Caco-2 (cell line): ENCODE measurements around the gene CHCHD6. TPM values are rescaled to one million over a fixed set of nuclear protein-coding genes. Genes with fewer than 3 reads are reported as not detected.

Experiments used
- BruUV-seq: library from RNA; stranded (reverse); fragments of 400-500 nt; replicated peaks from 2 replicates; lab custom pipeline; 2021; lab: Mats Ljungman, UMichigan
- CTCF ChIA-PET: fragments of 300-600 bp; sonication (Branson Sonifier 250); formaldehyde crosslinking; loops from one replicate; lab custom pipeline; 2022; ENCODE audit warnings: antibody characterized with exemption; lab: Charles Lee
- POLR2A ChIA-PET: fragments of 300-600 bp; sonication (Branson Sonifier 250); formaldehyde crosslinking; loops from one replicate; lab custom pipeline; 2022; ENCODE audit warnings: antibody characterized with exemption; lab: Charles Lee
- DNase-seq, 2 experiments: peaks; one replicate each; pipeline versions ENCODE4 v3.0.0 to v3.0.0-alpha.2; 2020 to 2022
- H3K27me3 ChIP-seq: replicated peaks from 2 replicates; pipeline ENCODE4 v1.6.0; 2011; ENCODE audit warnings: low read length; ENCODE audit not compliant: control insufficient read depth, insufficient read depth
- H3K36me3 ChIP-seq: 2 replicates; pipeline ENCODE4 v1.5.1; 2011; ENCODE audit warnings: low read length; ENCODE audit not compliant: control insufficient read depth, insufficient read depth
- H3K4me1 ChIP-seq: fragments of 250-450 bp; sonication (Bioruptor Pico); 2 replicates; pipeline ENCODE4 v1.5.1; 2020; ENCODE audit warnings: mild to moderate bottlenecking
- H3K4me3 ChIP-seq: 2 replicates; pipeline ENCODE4 v1.5.1; 2011; ENCODE audit warnings: low read depth, mild to moderate bottlenecking, control low read depth, low read length
- H3K9me3 ChIP-seq: fragments of 250-450 bp; sonication (Bioruptor Pico); 2 replicates; pipeline ENCODE4 v1.5.1; 2020; ENCODE audit warnings: mild to moderate bottlenecking, moderate library complexity
- H3K27ac Mint-ChIP-seq: one replicate; pipeline ENCODE4 v1.8.0; 2022; ENCODE audit warnings: mixed read lengths; ENCODE audit not compliant: unreplicated experiment
- H3K27me3 Mint-ChIP-seq: one replicate; pipeline ENCODE4 v1.8.0; 2022; ENCODE audit warnings: mixed read lengths; ENCODE audit not compliant: insufficient read depth, unreplicated experiment
- H3K36me3 Mint-ChIP-seq: one replicate; pipeline ENCODE4 v1.8.0; 2022; ENCODE audit warnings: mild to moderate bottlenecking, mixed read lengths; ENCODE audit not compliant: insufficient read depth, unreplicated experiment
- H3K4me1 Mint-ChIP-seq: one replicate; pipeline ENCODE4 v1.8.0; 2022; ENCODE audit warnings: low read depth, mixed read lengths; ENCODE audit not compliant: unreplicated experiment
- H3K4me3 Mint-ChIP-seq: one replicate; pipeline ENCODE4 v1.8.0; 2022; ENCODE audit warnings: mild to moderate bottlenecking, moderate library complexity, mixed read lengths; ENCODE audit not compliant: unreplicated experiment
- H3K9me3 Mint-ChIP-seq: one replicate; pipeline ENCODE4 v1.8.0; 2022; ENCODE audit warnings: mixed read lengths; ENCODE audit not compliant: unreplicated experiment
- CTCF ChIP-seq, 2 experiments: fragments of 200-600 bp in 1 of 2; IDR thresholded peaks; 1 replicate in 1 of 2; 2 replicates in 1 of 2; pipeline versions ENCODE4 v1.5.1 to v1.8.0; 2011 to 2022; ENCODE audit warnings: antibody characterized with exemption in 1 of 2, control low read depth in 1 of 2, inconsistent platforms in 1 of 2, low read depth in 1 of 2, low read length in 1 of 2, mild to moderate bottlenecking in 1 of 2, moderate library complexity in 1 of 2; ENCODE audit not compliant: insufficient read depth in 1 of 2, severe bottlenecking in 1 of 2, unreplicated experiment in 1 of 2
- intact Hi-C: fragments of 100-400 bp; cut with micrococcal nuclease; formaldehyde crosslinking; loops from one replicate; pipeline ENCODE4 v1.10.0; 2022; ENCODE audit not compliant: unreplicated experiment
- total RNA-seq: library from RNA; stranded (reverse); gene quantifications from 2 replicates; pipeline ENCODE4 v1.2.3, GENCODE V29; 2022

Gene CHCHD6
- total RNA-seq, 1 experiment from 2014 or later: 49.5 TPM

GRCh38 chr3:126913524-126913923, 209.5 kb downstream of the CHCHD6 start:
- Mint-ChIP-seq H3K27me3 (no peaks in the 10 kb centered on the region), H3K9me3 (no peaks in the 10 kb centered on the region), H3K27ac (no peak overlapping the region), H3K4me1 (peaks cover 12% of the 10 kb centered on the region), H3K36me3 (peaks cover 32% of the 10 kb centered on the region), H3K4me3 (no peak overlapping the region)
- no peaks in the 10 kb centered on the region for H3K27me3 ChIP-seq
- no peaks in the 10 kb centered on the region for H3K4me1 ChIP-seq
- H3K9me3 ChIP-seq: no peaks in the 10 kb centered on the region
- CTCF ChIA-PET: no interaction called here
- no peaks in the 10 kb centered on the region; the same call in 1 of the 2 replicates for H3K36me3 ChIP-seq
- intact Hi-C loops: no loop called here
- POLR2A ChIA-PET: no interaction called here
- no peak overlapping the region for H3K4me3 ChIP-seq
- BruUV-seq: no TSS peak
- no peak for TF ChIP-seq CTCF (IDR thresholded peaks at IDR 0.05; ENCODE audit: insufficient read depth in 1 of 2, low read depth in 1 of 2, low read length in 1 of 2, severe bottlenecking in 1 of 2, unreplicated experiment in 1 of 2)
- DNase-seq: no peak

GRCh38 chr3:126914226-126914625, 210.2 kb downstream of the CHCHD6 start:
- no peaks in the 10 kb centered on the region for H3K9me3 Mint-ChIP-seq
- Histone ChIP-seq H3K4me1 (no peaks in the 10 kb centered on the region), H3K27me3 (no peaks in the 10 kb centered on the region), H3K4me3 (no peak overlapping the region), H3K9me3 (no peaks in the 10 kb centered on the region), H3K36me3 (no peaks in the 10 kb centered on the region; the same call in 1 of the 2 replicates)
- peaks cover 32% of the 10 kb centered on the region for H3K36me3 Mint-ChIP-seq
- H3K4me1 Mint-ChIP-seq: peaks cover 12% of the 10 kb centered on the region
- no peaks in the 10 kb centered on the region for H3K27me3 Mint-ChIP-seq
- no TSS peak for BruUV-seq
- H3K4me3 Mint-ChIP-seq: no peak overlapping the region
- H3K27ac Mint-ChIP-seq: no peak overlapping the region
- CTCF ChIA-PET: no interaction called here
- no peak for TF ChIP-seq CTCF (IDR thresholded peaks at IDR 0.05; ENCODE audit: insufficient read depth in 1 of 2, low read depth in 1 of 2, low read length in 1 of 2, severe bottlenecking in 1 of 2, unreplicated experiment in 1 of 2)
- intact Hi-C loops: no loop called here
- POLR2A ChIA-PET: no interaction called here
- no peak for DNase-seq

DNA sequence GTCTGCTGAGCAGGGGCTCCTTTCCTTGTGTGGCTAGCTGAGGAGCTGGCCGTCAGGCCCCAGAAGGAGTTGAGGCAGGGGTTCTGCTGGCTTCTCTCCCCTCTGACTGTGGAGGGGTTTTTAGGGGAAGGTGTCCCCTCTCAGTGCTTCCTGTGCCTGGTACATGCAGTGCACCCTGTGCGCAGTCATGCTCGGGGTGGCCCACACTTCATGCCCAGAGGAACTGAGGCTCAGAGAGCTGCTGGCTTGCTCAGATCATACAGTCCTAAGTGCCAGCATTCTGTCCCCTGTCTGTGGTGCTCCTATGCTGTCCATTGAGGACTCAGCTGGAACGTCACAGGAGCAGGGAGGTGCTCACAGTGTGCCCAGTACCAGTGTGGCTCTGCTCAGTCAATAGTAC, 211.0 kb downstream of the CHCHD6 start:
- Histone ChIP-seq H3K9me3 (no peaks in the 10 kb centered on the region), H3K27me3 (no peaks in the 10 kb centered on the region), H3K4me3 (no peak overlapping the region), H3K36me3 (no peaks in the 10 kb centered on the region; the same call in 1 of the 2 replicates), H3K4me1 (no peaks in the 10 kb centered on the region)
- no peak overlapping the region for H3K4me3 Mint-ChIP-seq
- no peak for TF ChIP-seq CTCF (IDR thresholded peaks at IDR 0.05; ENCODE audit: insufficient read depth in 1 of 2, low read depth in 1 of 2, low read length in 1 of 2, severe bottlenecking in 1 of 2, unreplicated experiment in 1 of 2)
- BruUV-seq: no TSS peak
- no peaks in the 10 kb centered on the region for H3K9me3 Mint-ChIP-seq
- peaks cover 32% of the 10 kb centered on the region for H3K36me3 Mint-ChIP-seq
- H3K27ac Mint-ChIP-seq: no peak overlapping the region
- peaks cover 12% of the 10 kb centered on the region for H3K4me1 Mint-ChIP-seq
- ChIA-PET POLR2A (no interaction called here), CTCF (no interaction called here)
- intact Hi-C loops: no loop called here
- DNase-seq: no peak
- H3K27me3 Mint-ChIP-seq: no peaks in the 10 kb centered on the region
